ENCODE measurements around the gene GPRIN3.

DNA sequence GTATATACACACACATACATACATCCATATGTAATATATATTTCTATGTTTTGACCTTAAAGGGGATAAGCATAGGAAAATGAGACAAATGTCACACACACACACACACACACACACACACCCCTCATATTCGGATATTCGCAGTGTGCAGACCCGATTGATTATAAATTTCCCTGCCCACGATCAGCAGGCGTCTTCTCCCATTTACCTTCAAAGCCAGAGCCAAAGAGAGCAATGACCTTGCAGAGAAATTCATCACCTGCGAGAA, 488 bp downstream of the GPRIN3 start:
- TF ChIP-seq, protein P1, sequence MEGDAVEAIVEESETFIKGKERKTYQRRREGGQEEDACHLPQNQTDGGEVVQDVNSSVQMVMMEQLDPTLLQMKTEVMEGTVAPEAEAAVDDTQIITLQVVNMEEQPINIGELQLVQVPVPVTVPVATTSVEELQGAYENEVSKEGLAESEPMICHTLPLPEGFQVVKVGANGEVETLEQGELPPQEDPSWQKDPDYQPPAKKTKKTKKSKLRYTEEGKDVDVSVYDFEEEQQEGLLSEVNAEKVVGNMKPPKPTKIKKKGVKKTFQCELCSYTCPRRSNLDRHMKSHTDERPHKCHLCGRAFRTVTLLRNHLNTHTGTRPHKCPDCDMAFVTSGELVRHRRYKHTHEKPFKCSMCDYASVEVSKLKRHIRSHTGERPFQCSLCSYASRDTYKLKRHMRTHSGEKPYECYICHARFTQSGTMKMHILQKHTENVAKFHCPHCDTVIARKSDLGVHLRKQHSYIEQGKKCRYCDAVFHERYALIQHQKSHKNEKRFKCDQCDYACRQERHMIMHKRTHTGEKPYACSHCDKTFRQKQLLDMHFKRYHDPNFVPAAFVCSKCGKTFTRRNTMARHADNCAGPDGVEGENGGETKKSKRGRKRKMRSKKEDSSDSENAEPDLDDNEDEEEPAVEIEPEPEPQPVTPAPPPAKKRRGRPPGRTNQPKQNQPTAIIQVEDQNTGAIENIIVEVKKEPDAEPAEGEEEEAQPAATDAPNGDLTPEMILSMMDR (optimal IDR thresholded peaks at IDR 0.05 in 1 of 3, IDR thresholded peaks at IDR 0.05 in 1 of 3, conservative IDR thresholded peaks at IDR 0.05 in 1 of 3; ENCODE audit: extremely low read depth in 1 of 3, insufficient read depth in 2 of 3, low read length in 3 of 3): no peak
- no peak for TF ChIP-seq EZH2 (IDR thresholded peaks at IDR 0.05; ENCODE audit: low read length)

Measured in keratinocyte (primary cell).